Lung (tissue), 12 donors: ENCODE measurements around the gene LSM5. TPM values are rescaled to one million over a fixed set of nuclear protein-coding genes. Genes with fewer than 3 reads are reported as not detected.

Source experiments
- ATAC-seq: fragments of 200-7000 bp; cut with Tn5 transposase; one replicate; pipeline ENCODE4 v1.9.1; 2020; ENCODE audit warnings: moderate number of reproducible peaks; ENCODE audit not compliant: insufficient read depth, low FRiP score
- DNase-seq, 3 donors: peaks; one replicate each; pipeline ENCODE4 v3.0.0-alpha.2; 2013 to 2017
- H3K27ac ChIP-seq, 2 donors: one replicate each; pipeline ENCODE4 v1.5.1; 2013; ENCODE audit warnings: mild to moderate bottlenecking in 2 of 2, moderate library complexity in 2 of 2, control low read depth in 1 of 2, inconsistent platforms in 1 of 2, low read depth in 1 of 2, low read length in 1 of 2
- H3K27me3 ChIP-seq, 3 donors: one replicate each; pipeline ENCODE4 v1.5.1; 2013; ENCODE audit warnings: low read length in 2 of 3; ENCODE audit not compliant: control insufficient read depth in 3 of 3, insufficient read depth in 3 of 3
- H3K36me3 ChIP-seq, 4 donors: one replicate each; pipeline ENCODE4 v1.5.1; 2013; ENCODE audit warnings: low read length in 4 of 4, mild to moderate bottlenecking in 1 of 4, moderate library complexity in 1 of 4; ENCODE audit not compliant: control insufficient read depth in 4 of 4, insufficient read depth in 4 of 4
- H3K4me1 ChIP-seq, 5 donors: one replicate each; pipeline ENCODE4 v1.5.1; 2013; ENCODE audit warnings: low read length in 5 of 5, mild to moderate bottlenecking in 2 of 5, moderate library complexity in 1 of 5; ENCODE audit not compliant: control insufficient read depth in 5 of 5, insufficient read depth in 5 of 5
- H3K4me3 ChIP-seq: one replicate; pipeline ENCODE4 v1.5.1; 2013; ENCODE audit warnings: mild to moderate bottlenecking, control low read depth, moderate library complexity
- H3K9ac ChIP-seq, 2 donors: one replicate each; pipeline ENCODE4 v1.5.1; 2013; ENCODE audit warnings: low read length in 2 of 2, control low read depth in 1 of 2; ENCODE audit not compliant: insufficient read depth in 1 of 2
- H3K9me3 ChIP-seq, 4 donors: one replicate each; pipeline ENCODE4 v1.5.1; 2013; ENCODE audit warnings: low read length in 3 of 4, mild to moderate bottlenecking in 1 of 4, moderate library complexity in 1 of 4; ENCODE audit not compliant: control insufficient read depth in 4 of 4, insufficient read depth in 3 of 4
- WGBS, 2 donors: extraction: QIAGEN DNeasy Blood & Tissue Kit; methylation state at CpG; one replicate each; pipeline ENCODE4 v1.1.7; 2013; 5-methylcytosine and 5-hydroxymethylcytosine counted together
- polyA plus RNA-seq, 2 donors: library from polyadenylated mRNA; stranded (reverse); fragments of 200-250 nt; gene quantifications; one replicate each; pipeline ENCODE4 v1.2.1, GENCODE V29; 2013
- total RNA-seq, 2 donors: library from RNA; depleted of rRNA in 1 of 2; stranded (reverse); fragments of >200 nt in 1 of 2; gene quantifications; one replicate each; pipeline ENCODE4 v1.2.1, GENCODE V29; 2014 to 2021
- TF ChIP-seq, protein P1 (sequence below): IDR thresholded peaks from 2 replicates; pipeline ENCODE4 v1.5.1; 2012; ENCODE audit warnings: mild to moderate bottlenecking; ENCODE audit errors: control extremely low read depth, extremely low read depth
- donor health status: control.
- donor health status: control.
- donor health status: Bipolar disorder and iron deficiency.
- donor health status: healthy.
- donor health status: DM: yes; HTN: yes; CAD: no.

LSM5 gene
- total and polyA plus RNA-seq, 4 donors: 23.0 to 98.5 (median 37.8) TPM

DNA sequence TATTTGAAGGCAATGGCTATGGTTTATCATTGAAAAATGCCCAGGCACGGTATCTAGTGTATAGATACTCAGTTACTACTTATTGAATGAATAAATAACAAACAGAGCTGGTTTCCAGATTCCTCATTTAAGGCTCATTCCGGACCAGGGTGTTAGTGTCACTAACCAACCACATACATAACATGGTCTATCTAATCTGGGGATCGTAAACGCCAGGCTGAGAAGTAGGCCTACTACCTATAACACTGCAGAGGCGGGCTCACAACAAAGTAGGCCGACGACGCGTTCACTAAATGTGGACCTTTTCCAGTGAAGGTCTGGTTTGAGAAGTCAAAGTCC lies 423 bp downstream of the LSM5 start:
- H3K4me3 ChIP-seq: peak overlapping the region; percentile 99
- H3K4me1 ChIP-seq: peaks cover 0 to 15% (median 6%) of the 10 kb centered on the region in 5 donors
- peak overlapping the region in 1 of 2 donors; percentile 90 for H3K27ac ChIP-seq
- TF ChIP-seq, protein P1, sequence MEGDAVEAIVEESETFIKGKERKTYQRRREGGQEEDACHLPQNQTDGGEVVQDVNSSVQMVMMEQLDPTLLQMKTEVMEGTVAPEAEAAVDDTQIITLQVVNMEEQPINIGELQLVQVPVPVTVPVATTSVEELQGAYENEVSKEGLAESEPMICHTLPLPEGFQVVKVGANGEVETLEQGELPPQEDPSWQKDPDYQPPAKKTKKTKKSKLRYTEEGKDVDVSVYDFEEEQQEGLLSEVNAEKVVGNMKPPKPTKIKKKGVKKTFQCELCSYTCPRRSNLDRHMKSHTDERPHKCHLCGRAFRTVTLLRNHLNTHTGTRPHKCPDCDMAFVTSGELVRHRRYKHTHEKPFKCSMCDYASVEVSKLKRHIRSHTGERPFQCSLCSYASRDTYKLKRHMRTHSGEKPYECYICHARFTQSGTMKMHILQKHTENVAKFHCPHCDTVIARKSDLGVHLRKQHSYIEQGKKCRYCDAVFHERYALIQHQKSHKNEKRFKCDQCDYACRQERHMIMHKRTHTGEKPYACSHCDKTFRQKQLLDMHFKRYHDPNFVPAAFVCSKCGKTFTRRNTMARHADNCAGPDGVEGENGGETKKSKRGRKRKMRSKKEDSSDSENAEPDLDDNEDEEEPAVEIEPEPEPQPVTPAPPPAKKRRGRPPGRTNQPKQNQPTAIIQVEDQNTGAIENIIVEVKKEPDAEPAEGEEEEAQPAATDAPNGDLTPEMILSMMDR: no peak
- H3K9me3 ChIP-seq: no peaks in the 10 kb centered on the region
- peak overlapping the region in 1 of 2 donors; percentile 77 for H3K9ac ChIP-seq
- 2 to 4% methylated on average over 9 of the region's 9 CpGs for WGBS, 2 donors
- peaks cover 3 to 12% (median 5%) of the 10 kb centered on the region in 4 donors for H3K36me3 ChIP-seq
- DNase-seq (no peak), ATAC-seq (no peak)
- no peaks in the 10 kb centered on the region for H3K27me3 ChIP-seq

DNA sequence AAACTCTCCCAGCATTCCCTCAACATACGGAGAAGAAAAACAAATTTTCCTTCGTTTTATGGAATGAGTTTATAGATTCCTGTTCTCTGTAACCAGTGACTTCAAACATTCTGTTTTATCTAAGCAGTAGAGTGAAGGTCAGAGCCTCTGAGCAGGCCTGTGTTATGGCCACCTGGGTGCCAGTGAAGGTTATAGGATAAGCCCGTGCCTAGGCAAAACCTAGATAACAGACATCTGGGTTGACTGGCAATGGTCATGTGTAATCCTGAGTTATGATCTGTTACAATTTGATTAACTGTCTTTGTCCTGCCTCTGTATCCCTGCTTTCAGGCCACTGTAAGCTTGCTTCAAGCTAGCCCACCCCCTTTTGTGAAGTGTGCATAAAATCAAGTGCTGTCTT lies 8.3 kb downstream of the LSM5 start:
- no peak for DNase-seq
- TF ChIP-seq, protein P1: no peak

DNA sequence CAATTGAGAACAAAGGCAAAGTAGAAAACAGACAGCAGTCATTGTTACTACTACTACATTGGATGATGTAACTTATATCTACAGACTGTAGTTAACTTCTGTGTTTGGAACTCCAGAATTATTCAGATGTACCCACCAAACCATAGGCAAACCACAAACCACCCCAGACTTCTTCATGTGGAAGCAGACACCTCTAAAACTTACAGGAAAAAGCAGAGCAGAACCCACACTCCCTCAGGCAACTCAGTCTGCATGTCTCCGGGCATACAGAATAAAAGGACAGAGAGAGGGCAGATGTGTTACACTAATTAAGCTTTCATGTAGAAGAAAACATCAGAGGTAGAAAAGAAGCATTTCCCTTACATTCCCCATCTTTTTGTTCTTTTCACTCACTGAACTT lies 9.0 kb downstream of the LSM5 start:
- 53 to 57% methylated on average over 1 of the region's 1 CpG for WGBS, 2 donors
- no peak for ATAC-seq
- TF ChIP-seq, protein P1: no peak

More for the DNA sequence above, 8.3 kb downstream of the LSM5 start:
- H3K36me3 ChIP-seq: peaks cover 0 to 7% (median under 1%) of the 10 kb centered on the region in 4 donors
- no peak overlapping the region for H3K4me3 ChIP-seq
- no peaks in the 10 kb centered on the region for H3K9me3 ChIP-seq
- WGBS, 2 donors: 60 to 73% methylated on average over 3 of the region's 3 CpGs
- no peak for ATAC-seq
- no peaks in the 10 kb centered on the region for H3K27me3 ChIP-seq
- no peak overlapping the region for H3K9ac ChIP-seq
- H3K4me1 ChIP-seq: no peaks in the 10 kb centered on the region
- H3K27ac ChIP-seq: no peak overlapping the region

DNA sequence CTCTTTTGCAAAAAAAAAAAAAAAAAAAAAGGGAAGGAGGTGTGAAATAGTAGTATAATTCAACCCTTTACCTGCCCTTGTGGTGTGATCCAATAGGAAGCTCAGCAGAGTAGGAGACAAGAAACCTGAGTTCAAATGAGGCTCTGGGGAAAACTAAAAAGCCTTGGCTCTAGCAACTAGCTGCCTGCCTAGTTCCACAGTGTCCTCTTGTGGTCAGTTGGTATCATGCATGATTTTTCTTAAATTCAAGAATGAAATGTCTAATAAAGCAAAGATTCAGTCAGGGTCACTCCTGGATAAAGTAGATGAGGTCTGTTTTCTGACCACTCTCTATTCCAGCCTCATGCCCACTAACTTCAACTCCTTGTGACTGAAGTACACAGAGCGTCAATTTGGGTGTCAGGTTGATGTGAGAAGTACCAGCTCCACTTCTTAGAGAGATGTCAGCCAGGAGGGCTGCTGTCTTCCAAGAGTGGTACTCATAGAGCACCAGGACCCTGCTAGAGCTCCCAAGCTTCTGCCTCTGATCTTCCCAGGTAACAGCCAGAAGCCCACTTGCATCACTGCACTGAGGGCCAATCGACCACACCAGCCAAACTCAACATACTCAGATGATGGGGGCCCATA lies 10.5 kb downstream of the LSM5 start:
- Histone ChIP-seq H3K9me3 (no peaks in the 10 kb centered on the region), H3K4me1 (peaks cover 0 to 1% (median 0%) of the 10 kb centered on the region in 5 donors), H3K36me3 (no peaks in the 10 kb centered on the region), H3K9ac (no peak overlapping the region), H3K27ac (no peak overlapping the region), H3K27me3 (no peaks in the 10 kb centered on the region), H3K4me3 (no peak overlapping the region)
- 69 to 81% methylated on average over 2 of the region's 2 CpGs for WGBS, 2 donors
- ATAC-seq (no peak), DNase-seq (peak in 2 of 3 donors; percentile 46 to 50)
- TF ChIP-seq, protein P1: peak; percentile 26

More for the DNA sequence above, 9.0 kb downstream of the LSM5 start:
- Histone ChIP-seq H3K27me3 (no peaks in the 10 kb centered on the region), H3K9ac (no peak overlapping the region), H3K27ac (no peak overlapping the region), H3K4me3 (no peak overlapping the region), H3K36me3 (peaks cover 0 to 2% (median under 1%) of the 10 kb centered on the region in 4 donors), H3K4me1 (no peaks in the 10 kb centered on the region), H3K9me3 (no peaks in the 10 kb centered on the region)
- DNase-seq: no peak
